ENCODE measurements around the gene A2ML1.

DNA sequence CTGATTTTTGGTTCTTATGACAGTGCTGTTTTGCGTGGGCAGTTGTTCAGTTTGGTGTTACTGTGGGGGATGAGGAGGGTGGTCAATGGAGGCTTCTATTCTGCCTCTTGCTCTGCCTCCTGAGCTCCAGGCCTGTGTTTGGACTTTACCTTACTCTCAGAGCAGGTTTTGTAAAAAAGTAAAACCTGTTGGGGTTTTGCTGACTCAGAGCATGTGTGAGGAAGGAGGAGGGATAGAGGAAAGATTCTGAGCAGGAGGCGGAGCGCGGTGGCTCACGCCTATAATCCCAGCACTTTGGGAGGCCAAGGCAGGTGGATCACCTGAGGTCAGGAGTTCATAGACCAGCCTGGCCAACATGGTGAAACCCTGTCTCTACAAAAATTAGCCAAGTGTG lies 6.7 kb downstream of the A2ML1 start:
- no peak for TF ChIP-seq CTCF (IDR thresholded peaks at IDR 0.05)
- TF ChIP-seq POLR2A (IDR thresholded peaks at IDR 0.05): no peak
